OCI-LY3 (cell line): ENCODE data around the gene CDCA3.

Experiments used
- H2AFZ ChIP-seq: fragments of 200-600, 300-600 bp; shearing (Covaris generic); 2 replicates; pipeline ENCODE4 v1.6.0; 2014; ENCODE audit warnings: antibody characterized with exemption, low read depth, low read length
- H3K27ac ChIP-seq: fragments of 200-600, 300-600 bp; sonication (generic); 2 replicates; pipeline ENCODE4 v1.5.1; 2014; ENCODE audit warnings: mild to moderate bottlenecking, low read length, moderate library complexity, mixed read lengths
- H3K27me3 ChIP-seq: fragments of 200-600, 300-600 bp; sonication (generic); 2 replicates; pipeline ENCODE4 v1.6.1; 2014; ENCODE audit warnings: low read depth, low read length, mixed read lengths
- H3K36me3 ChIP-seq: fragments of 200-600, 300-600 bp; sonication (generic); replicated peaks from 2 replicates; pipeline ENCODE3; 2014; ENCODE audit warnings: low read depth, low read length, mixed read lengths
- H3K4me1 ChIP-seq: fragments of 300-600, 200-600 bp; sonication (generic); 2 replicates; pipeline ENCODE4 v1.6.1; 2014; ENCODE audit warnings: low read length, mixed read lengths
- H3K4me2 ChIP-seq: fragments of 200-600, 300-600 bp; sonication (generic); 2 replicates; pipeline ENCODE4 v1.6.1; 2014; ENCODE audit warnings: low read length, mixed read lengths
- H3K4me3 ChIP-seq: fragments of 300-600, 200-600 bp; sonication (generic); 2 replicates; pipeline ENCODE4 v1.5.1; 2014; ENCODE audit warnings: antibody characterized with exemption, mild to moderate bottlenecking, low read length, moderate library complexity
- H3K79me2 ChIP-seq: fragments of 300-600, 200-600 bp; shearing (Covaris generic); 2 replicates; pipeline ENCODE4 v1.6.1; 2014; ENCODE audit warnings: mild to moderate bottlenecking, low read length, mixed read lengths
- H3K9ac ChIP-seq: fragments of 300-600, 200-600 bp; shearing (Covaris generic); 2 replicates; pipeline ENCODE4 v1.6.0; 2014; ENCODE audit warnings: mild to moderate bottlenecking, low read length, moderate library complexity
- H3K9me3 ChIP-seq: fragments of 200-600, 300-600 bp; shearing (Covaris generic); 2 replicates; pipeline ENCODE4 v1.6.1; 2014; ENCODE audit warnings: low read length, mixed read lengths; ENCODE audit not compliant: insufficient read depth
- H4K20me1 ChIP-seq: fragments of 200-600, 300-600 bp; sonication (generic); 2 replicates; pipeline ENCODE4 v1.6.1; 2016; ENCODE audit warnings: low read length, mixed read lengths; ENCODE audit not compliant: insufficient read depth
- EZH2phosphoT487 ChIP-seq: fragments of 200-600 bp; shearing (Covaris generic); IDR thresholded peaks from 2 replicates; pipeline ENCODE4 v1.6.1; 2018; ENCODE audit warnings: antibody characterized with exemption, mixed run types, low read depth
- TF ChIP-seq, protein P1 (sequence below): fragments of 200-600, 300-600 bp; sonication (generic); IDR thresholded peaks from 2 replicates; pipeline ENCODE4 v1.5.1; 2014; ENCODE audit warnings: antibody characterized with exemption, low read length, low read depth

CDCA3 gene

DNA sequence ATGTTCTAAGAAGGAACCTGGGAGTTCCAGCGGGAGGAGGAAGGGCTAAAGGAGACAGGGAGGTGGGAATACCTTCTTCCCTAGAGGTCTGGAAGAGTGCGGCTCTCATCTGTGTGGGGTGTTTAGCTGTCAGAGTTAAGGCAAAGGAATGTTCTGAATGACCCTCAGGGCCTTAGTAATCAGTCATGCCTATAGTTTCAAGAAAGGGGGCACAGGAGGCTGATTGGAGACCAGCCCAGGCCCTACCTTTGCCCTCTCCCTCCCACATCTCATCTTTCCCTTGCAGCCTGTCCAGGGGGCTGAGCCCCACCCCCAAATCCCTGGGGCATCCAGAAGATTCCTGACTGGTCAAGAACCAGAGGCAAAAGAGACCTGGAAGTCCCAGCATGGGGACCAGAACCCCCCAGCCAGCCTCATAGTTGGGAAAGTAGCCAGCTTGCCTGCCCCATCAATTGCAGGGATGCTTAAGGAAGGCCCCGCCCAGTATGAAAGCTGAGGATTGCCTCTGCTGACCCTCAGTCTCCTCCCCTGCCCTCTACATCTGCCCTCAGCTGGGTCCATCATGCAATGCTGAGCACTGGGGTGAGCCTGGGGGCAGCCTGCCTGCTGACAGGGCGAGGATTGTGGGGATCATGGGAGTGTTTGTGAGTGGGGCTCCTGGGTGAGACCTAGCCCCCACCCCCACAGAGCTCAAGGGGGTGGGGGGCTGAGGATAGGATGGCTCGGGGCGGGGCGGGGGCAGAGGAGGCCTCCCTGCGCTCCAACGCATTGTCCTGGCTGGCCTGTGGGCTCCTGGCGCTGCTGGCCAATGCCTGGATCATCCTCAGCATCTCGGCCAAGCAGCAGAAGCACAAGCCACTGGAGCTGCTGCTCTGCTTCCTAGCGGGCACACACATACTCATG, 27.7 kb downstream of the CDCA3 start:
- no peak for TF ChIP-seq EZH2phosphoT487
- TF ChIP-seq, protein P1, sequence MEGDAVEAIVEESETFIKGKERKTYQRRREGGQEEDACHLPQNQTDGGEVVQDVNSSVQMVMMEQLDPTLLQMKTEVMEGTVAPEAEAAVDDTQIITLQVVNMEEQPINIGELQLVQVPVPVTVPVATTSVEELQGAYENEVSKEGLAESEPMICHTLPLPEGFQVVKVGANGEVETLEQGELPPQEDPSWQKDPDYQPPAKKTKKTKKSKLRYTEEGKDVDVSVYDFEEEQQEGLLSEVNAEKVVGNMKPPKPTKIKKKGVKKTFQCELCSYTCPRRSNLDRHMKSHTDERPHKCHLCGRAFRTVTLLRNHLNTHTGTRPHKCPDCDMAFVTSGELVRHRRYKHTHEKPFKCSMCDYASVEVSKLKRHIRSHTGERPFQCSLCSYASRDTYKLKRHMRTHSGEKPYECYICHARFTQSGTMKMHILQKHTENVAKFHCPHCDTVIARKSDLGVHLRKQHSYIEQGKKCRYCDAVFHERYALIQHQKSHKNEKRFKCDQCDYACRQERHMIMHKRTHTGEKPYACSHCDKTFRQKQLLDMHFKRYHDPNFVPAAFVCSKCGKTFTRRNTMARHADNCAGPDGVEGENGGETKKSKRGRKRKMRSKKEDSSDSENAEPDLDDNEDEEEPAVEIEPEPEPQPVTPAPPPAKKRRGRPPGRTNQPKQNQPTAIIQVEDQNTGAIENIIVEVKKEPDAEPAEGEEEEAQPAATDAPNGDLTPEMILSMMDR: no peak
- Histone ChIP-seq H2AFZ (no peak overlapping the region), H3K9me3 (no peaks in the 10 kb centered on the region), H3K4me2 (no peak overlapping the region), H3K9ac (no peak overlapping the region), H3K36me3 (no peaks in the 10 kb centered on the region), H3K4me3 (no peak overlapping the region), H3K79me2 (no peaks in the 10 kb centered on the region), H4K20me1 (no peaks in the 10 kb centered on the region), H3K27me3 (peaks cover 42% of the 10 kb centered on the region), H3K4me1 (peaks cover 6% of the 10 kb centered on the region), H3K27ac (no peak overlapping the region)

DNA sequence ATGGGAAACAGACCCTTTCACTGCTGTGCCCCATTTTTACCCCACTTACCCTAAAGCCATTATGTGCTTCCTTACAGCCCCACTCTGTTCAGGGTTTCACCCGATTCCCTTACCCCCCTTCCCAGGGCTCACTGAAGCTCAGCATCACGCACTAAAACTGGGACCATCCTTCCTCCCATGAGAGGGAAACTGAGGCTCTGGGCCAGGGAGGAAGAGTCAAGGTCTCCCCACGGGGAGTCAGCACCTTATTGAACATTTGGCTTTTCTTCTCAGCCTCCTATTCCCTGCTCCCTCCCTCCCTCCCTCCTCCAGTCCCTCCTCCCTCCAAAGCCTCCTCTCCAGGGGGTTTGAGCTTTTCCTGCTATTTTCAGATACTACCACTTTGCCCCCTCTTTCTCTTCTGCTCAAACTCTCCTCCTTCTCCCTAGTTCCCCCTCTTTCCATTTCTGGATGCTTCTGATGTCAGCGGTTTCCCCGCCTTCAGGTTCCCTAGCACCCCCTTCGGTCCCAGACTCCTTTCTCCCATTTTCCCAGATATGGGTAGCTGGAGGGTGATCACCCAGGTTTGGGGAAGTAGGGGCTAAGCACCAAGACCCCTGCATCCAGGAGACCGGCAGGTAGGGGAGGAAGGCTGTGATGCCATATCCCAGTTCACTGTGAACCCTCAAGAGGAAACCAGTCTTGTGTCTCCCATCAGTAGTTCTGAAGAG, 28.5 kb downstream of the CDCA3 start:
- H3K36me3 ChIP-seq: no peaks in the 10 kb centered on the region
- no peaks in the 10 kb centered on the region for H3K79me2 ChIP-seq
- no peaks in the 10 kb centered on the region for H4K20me1 ChIP-seq
- H3K27ac ChIP-seq: no peak overlapping the region
- no peak overlapping the region for H3K4me3 ChIP-seq
- no peaks in the 10 kb centered on the region for H3K9me3 ChIP-seq
- H3K4me1 ChIP-seq: peaks cover 5% of the 10 kb centered on the region
- no peak overlapping the region for H3K9ac ChIP-seq
- peaks cover 42% of the 10 kb centered on the region for H3K27me3 ChIP-seq
- no peak overlapping the region for H2AFZ ChIP-seq
- TF ChIP-seq, protein P1: no peak
- no peak for TF ChIP-seq EZH2phosphoT487
- H3K4me2 ChIP-seq: no peak overlapping the region

DNA sequence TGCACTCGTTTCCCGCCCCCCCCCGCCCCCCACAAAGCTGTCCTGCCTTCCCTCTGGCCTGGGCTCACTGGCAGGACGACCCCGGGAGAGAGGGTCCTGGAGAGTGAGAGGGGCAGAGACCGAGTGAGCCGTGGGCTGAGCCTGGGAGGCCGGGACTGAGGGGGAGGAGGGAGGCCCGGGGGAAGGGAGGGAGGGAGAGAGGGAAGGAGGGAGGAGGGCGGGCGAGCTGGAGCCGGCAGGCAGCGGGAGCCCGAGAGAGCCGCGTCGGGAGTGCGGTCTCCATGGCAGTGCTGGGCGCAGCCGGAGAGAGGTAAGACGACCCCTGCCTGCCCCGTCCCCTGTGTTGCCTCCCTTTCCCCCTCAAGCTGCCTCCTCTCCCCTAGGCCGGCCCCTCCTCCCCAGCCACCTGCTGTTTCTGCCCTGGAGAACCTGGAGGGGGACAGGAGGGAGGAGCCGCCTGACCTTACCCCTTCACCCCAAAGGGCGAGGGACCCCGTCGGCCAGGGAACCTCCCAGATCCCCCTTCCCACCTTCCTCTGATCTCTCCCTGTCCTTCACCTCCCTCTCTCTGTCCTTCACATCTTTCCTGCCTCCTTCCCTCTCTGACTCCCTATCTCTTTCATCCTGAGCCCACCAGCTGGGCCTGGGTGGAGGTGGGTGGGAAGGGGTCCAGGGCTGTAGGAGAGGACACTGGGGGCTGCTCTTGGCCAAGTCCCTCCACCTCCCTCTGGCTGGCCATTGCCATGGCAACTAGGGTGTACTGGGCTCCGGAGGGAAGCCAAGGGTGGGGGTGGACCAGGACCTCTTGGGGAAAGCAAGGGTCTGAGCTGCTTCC, 29.3 kb downstream of the CDCA3 start, which contains the start of gene GPR162:
Gene GPR162 (plus strand): TSS at position 231 of the 835 bp plus-strand sequence. CDS start 2,078 bp downstream, outside the sequence.
- H3K9me3 ChIP-seq: no peaks in the 10 kb centered on the region
- no peaks in the 10 kb centered on the region for H3K36me3 ChIP-seq
- no peaks in the 10 kb centered on the region for H3K4me1 ChIP-seq
- H3K9ac ChIP-seq: no peak within 1 kb of the TSS
- H3K4me2 ChIP-seq: peak within 1 kb of the TSS; percentile 7; the same call in 1 of the 2 replicates
- no peaks in the 10 kb centered on the region for H4K20me1 ChIP-seq
- H3K79me2 ChIP-seq: no peaks in the 10 kb centered on the region
- TF ChIP-seq, protein P1: no peak
- TF ChIP-seq EZH2phosphoT487: no peak
- H3K4me3 ChIP-seq: no peak within 1 kb of the TSS
- H3K27ac ChIP-seq: no peak within 1 kb of the TSS
- H3K27me3 ChIP-seq: peaks cover 42% of the 10 kb centered on the region
- H2AFZ ChIP-seq: no peak within 1 kb of the TSS
